HepG2 (cell line): ENCODE data around the gene PPP2R5C. TPM values are rescaled to one million over a fixed set of nuclear protein-coding genes. Genes with fewer than 3 reads are reported as not detected.

Experiments
- ATAC-seq: fragments of 200-7000 bp; cut with Tn5 transposase; 3 replicates; pipeline ENCODE4 v1.9.1; 2020; ENCODE audit warnings: mild to moderate bottlenecking, moderate library complexity
- BruUV-seq: library from RNA; stranded (reverse); fragments of 400-500 nt; replicated peaks from 2 replicates; lab custom pipeline; 2021; lab: Mats Ljungman, UMichigan
- CTCF ChIA-PET: fragments of 300-600 bp; formaldehyde crosslinking; extraction: SDS; loops from one replicate; lab custom pipeline; 2021; ENCODE audit warnings: low total read pairs, inconsistent platforms, low intra/inter-chr PET ratio; lab: Yijun Ruan, JAX
- POLR2A ChIA-PET: fragments of 350-600 bp; sonication (Branson Sonifier 250); formaldehyde crosslinking; loops from one replicate; lab custom pipeline; 2020; ENCODE audit warnings: antibody characterized with exemption, inconsistent platforms; lab: Yijun Ruan, JAX
- DNase-seq: peaks from one replicate; pipeline ENCODE4 v3.0.0-alpha.2; 2015; ENCODE audit warnings: low spot score
- FAIRE-seq: peaks from 3 replicates; lab custom pipeline; 2011; peaks lifted over from hg19 to GRCh38; lab: Jason Lieb, UNC
- H2AFZ ChIP-seq: one replicate; pipeline ENCODE4 v1.6.1; 2011; ENCODE audit warnings: low read length, inconsistent platforms
- H3K27ac ChIP-seq: fragments of 300-600 bp; 3 replicates; pipeline ENCODE4 v1.8.0; 2011; ENCODE audit warnings: mixed run types, mild to moderate bottlenecking, mixed read lengths, low read length, inconsistent platforms; ENCODE audit not compliant: insufficient read depth; ENCODE audit errors: extremely low read length
- H3K27me3 ChIP-seq, 2 experiments: fragments of 200-600 bp in 1 of 2; 2 replicates in 1 of 2; 3 replicates in 1 of 2; pipeline versions ENCODE4 v1.6.0 to v1.8.0; 2011; ENCODE audit warnings: low read length in 2 of 2, mild to moderate bottlenecking in 2 of 2, moderate library complexity in 2 of 2, inconsistent platforms in 1 of 2; ENCODE audit not compliant: insufficient read depth in 2 of 2, control insufficient read depth in 1 of 2
- H3K36me3 ChIP-seq, 2 experiments: fragments of 200-600 bp in 1 of 2; replicated peaks in 1 of 2; 2 replicates in 1 of 2; 3 replicates in 1 of 2; pipeline versions ENCODE4 v1.5.1 to v1.8.0; 2011; ENCODE audit warnings: low read length in 2 of 2, inconsistent platforms in 1 of 2; ENCODE audit not compliant: insufficient read depth in 2 of 2, control insufficient read depth in 1 of 2
- H3K4me1 ChIP-seq: 2 replicates; pipeline ENCODE4 v1.5.1; 2012; ENCODE audit warnings: low read length, inconsistent platforms; ENCODE audit not compliant: insufficient read depth
- H3K4me2 ChIP-seq: 2 replicates; pipeline ENCODE4 v1.6.0; 2011; ENCODE audit warnings: low read depth, low read length, inconsistent platforms
- H3K4me3 ChIP-seq, 3 experiments: fragments of 200-600 bp in 1 of 3; sonication (generic), shearing (Covaris generic) in 1 of 3; replicated peaks in 1 of 3; 2 replicates each; pipeline ENCODE4 v1.5.1; 2011 to 2016; ENCODE audit warnings: low read length in 3 of 3, inconsistent platforms in 2 of 3, low read depth in 2 of 3, mild to moderate bottlenecking in 2 of 3, control low read depth in 1 of 3, mixed read lengths in 1 of 3; ENCODE audit not compliant: insufficient read depth in 1 of 3
- H3K79me2 ChIP-seq: one replicate; pipeline ENCODE4 v1.6.1; 2011; ENCODE audit warnings: low read length, inconsistent platforms; ENCODE audit not compliant: insufficient read depth
- H3K9ac ChIP-seq: 2 replicates; pipeline ENCODE4 v1.6.0; 2011; ENCODE audit warnings: mild to moderate bottlenecking, low read depth, low read length, inconsistent platforms; ENCODE audit not compliant: insufficient read depth
- H3K9me3 ChIP-seq: 2 replicates; pipeline ENCODE4 v1.5.1; 2012; ENCODE audit warnings: mild to moderate bottlenecking, low read length
- H4K20me1 ChIP-seq: 2 replicates; pipeline ENCODE4 v1.6.0; 2011; ENCODE audit warnings: inconsistent platforms, mild to moderate bottlenecking, low read length, moderate library complexity; ENCODE audit not compliant: insufficient read depth
- ARNTL ChIP-seq: sonication (generic); formaldehyde crosslinking; IDR thresholded peaks from 2 replicates; pipeline ENCODE4 v1.4.0; 2020; ENCODE audit warnings: mild to moderate bottlenecking, missing genetic modification reagents
- FOXJ3 ChIP-seq: sonication (generic); formaldehyde crosslinking; IDR thresholded peaks from 2 replicates; pipeline ENCODE4 v1.4.0; 2020; ENCODE audit warnings: missing genetic modification reagents, mild to moderate bottlenecking, borderline replicate concordance
- HDAC1 ChIP-seq: sonication (generic); formaldehyde crosslinking; IDR thresholded peaks from 2 replicates; pipeline ENCODE4 v1.5.1; 2020; ENCODE audit warnings: mild to moderate bottlenecking, missing genetic modification reagents
- HIVEP1 ChIP-seq: sonication (generic); formaldehyde crosslinking; IDR thresholded peaks from 2 replicates; pipeline ENCODE4 v1.4.0; 2020; ENCODE audit warnings: mild to moderate bottlenecking, missing genetic modification reagents
- KAT2B ChIP-seq: fragments of 150-350 bp; IDR thresholded peaks from 2 replicates; pipeline ENCODE4 v1.6.1; 2014; ENCODE audit warnings: low read depth, low read length, borderline replicate concordance
- MTERF4 ChIP-seq: sonication (generic); formaldehyde crosslinking; IDR thresholded peaks from 2 replicates; pipeline ENCODE4 v1.8.0; 2023; ENCODE audit warnings: mild to moderate bottlenecking, missing genetic modification reagents
- ZFP36 ChIP-seq: fragments of 150-350 bp; IDR thresholded peaks from 2 replicates; pipeline ENCODE4 v1.6.1; 2018; ENCODE audit warnings: borderline replicate concordance, low read length, low read depth; ENCODE audit not compliant: partially characterized antibody
- ZNF367 ChIP-seq: sonication (generic); formaldehyde crosslinking; IDR thresholded peaks from 2 replicates; pipeline ENCODE4 v1.4.0; 2020; ENCODE audit warnings: missing genetic modification reagents, borderline replicate concordance
- ZNF550 ChIP-seq: sonication (generic); formaldehyde crosslinking; IDR thresholded peaks from 2 replicates; pipeline ENCODE4 v1.4.0; 2020; ENCODE audit warnings: mild to moderate bottlenecking, missing genetic modification reagents, borderline replicate concordance
- ZNF777 ChIP-seq: sonication (generic); formaldehyde crosslinking; IDR thresholded peaks from 2 replicates; pipeline ENCODE4 v1.4.0; 2020; ENCODE audit warnings: missing genetic modification reagents
- WGBS: methylation state at CpG from one replicate; pipeline ENCODE4 v1.1.6; 2017; ENCODE audit warnings: low lambda C conversion rate; 5-methylcytosine and 5-hydroxymethylcytosine counted together
- in situ Hi-C: cut with HindIII; loops from 2 replicates; pipeline ENCODE4 v1.10.0; 2017; ENCODE audit warnings: low pct_unique_long_range_greater_than_20kb; ENCODE audit not compliant: extremely low pct_ligation_motif_present
- intact Hi-C: fragments of 100-400 bp; cut with micrococcal nuclease; formaldehyde crosslinking; loops from one replicate; pipeline ENCODE4 v1.10.0; 2022; ENCODE audit not compliant: unreplicated experiment
- polyA plus RNA-seq, 8 experiments: library from polyadenylated mRNA; depleted of rRNA in 3 of 8; stranded (reverse) in 7 of 8; unstranded in 1 of 8; fragments of >200 nt; fragmentation: Illumina TruSeq in 4 of 8; extraction: Trizol in 4 of 8; gene quantifications; 2 replicates each; pipeline versions ENCODE4 v1.2.1 to v1.2.3, GENCODE V29; 2011 to 2016; ENCODE audit warnings: low read depth in 4 of 8, missing spikeins in 1 of 8, mixed read lengths in 1 of 8; ENCODE audit not compliant: insufficient read depth in 1 of 8
- total RNA-seq, 5 experiments: library from RNA; depleted of rRNA; stranded (reverse); fragments of >200 nt; fragmentation: Illumina TruSeq; extraction: Trizol; gene quantifications; 2 replicates each; pipeline ENCODE4 v1.2.3, GENCODE V29; 2016; ENCODE audit warnings: low read depth in 1 of 5
- TF ChIP-seq, protein P1 (sequence below): sonication (generic); formaldehyde crosslinking; IDR thresholded peaks from 2 replicates; pipeline ENCODE4 v1.9.0; 2021; ENCODE audit warnings: missing genetic modification reagents, borderline replicate concordance
- TF ChIP-seq, protein P2 (sequence below): sonication (generic); formaldehyde crosslinking; IDR thresholded peaks from 2 replicates; pipeline ENCODE4 v1.5.0; 2020; ENCODE audit warnings: mild to moderate bottlenecking, missing genetic modification reagents
- TF ChIP-seq, protein P3 (sequence below): sonication (generic); formaldehyde crosslinking; IDR thresholded peaks from 2 replicates; pipeline ENCODE4 v1.4.0; 2020; ENCODE audit warnings: missing genetic modification reagents, borderline replicate concordance

PPP2R5C gene
- total and polyA plus RNA-seq, 2 of the 13 experiments (the other 11 are each of a cell fraction or from before 2014, with no cell fraction given) = 74.3 to 78.5 TPM

DNA sequence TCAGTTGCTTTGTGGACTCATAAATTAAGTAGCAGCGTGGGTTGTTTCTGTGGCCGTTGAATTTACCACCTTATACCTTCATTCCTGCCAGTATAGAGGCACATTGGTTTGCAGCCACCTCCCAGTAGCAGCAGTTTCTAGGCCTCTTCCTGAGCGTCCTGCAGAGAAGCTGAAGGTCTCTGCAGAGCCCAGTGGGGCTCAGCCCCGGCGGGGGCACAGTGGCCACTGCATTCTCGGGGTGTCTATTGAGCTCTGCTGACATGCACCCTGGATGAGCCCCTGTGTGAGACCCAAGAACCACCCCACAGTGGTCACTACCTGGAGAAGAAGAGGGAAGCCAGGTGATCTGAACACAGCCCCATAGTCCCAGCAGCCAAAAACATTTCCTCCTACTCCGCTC lies 145.1 kb downstream of the PPP2R5C start:
- no peak overlapping the region for H3K4me2 ChIP-seq
- FAIRE-seq (no peak), ATAC-seq (no peak), DNase-seq (no peak)
- ChIA-PET CTCF (no interaction called here), POLR2A (no interaction called here)
- H2AFZ ChIP-seq = no peak overlapping the region
- no peak overlapping the region for H3K4me3 ChIP-seq
- no peaks in the 10 kb centered on the region for H3K4me1 ChIP-seq
- H3K79me2 ChIP-seq = no peaks in the 10 kb centered on the region
- intact Hi-C loops (no loop called here), in situ Hi-C loops (no loop called here)
- no peak overlapping the region for H3K9ac ChIP-seq
- 95% methylated on average over 7 of the region's 7 CpGs for WGBS
- H4K20me1 ChIP-seq = no peaks in the 10 kb centered on the region
- no peaks in the 10 kb centered on the region for H3K27me3 ChIP-seq
- H3K27ac ChIP-seq = no peak overlapping the region
- H3K9me3 ChIP-seq = no peaks in the 10 kb centered on the region
- H3K36me3 ChIP-seq = peaks cover 21 to 58% of the 10 kb centered on the region in 2 experiments
- BruUV-seq = no TSS peak
- TF ChIP-seq ZNF777 (CRISPR knock-in tag) (no peak), ZNF367 (CRISPR knock-in tag) (no peak), HIVEP1 (CRISPR knock-in tag) (no peak), ZNF550 (CRISPR knock-in tag) (no peak), FOXJ3 (no peak), KAT2B (no peak), MTERF4 (CRISPR knock-in tag) (no peak), HDAC1 (CRISPR knock-in tag) (no peak), ARNTL (CRISPR knock-in tag) (no peak), ZFP36 (no peak)
- TF ChIP-seq, protein P1, sequence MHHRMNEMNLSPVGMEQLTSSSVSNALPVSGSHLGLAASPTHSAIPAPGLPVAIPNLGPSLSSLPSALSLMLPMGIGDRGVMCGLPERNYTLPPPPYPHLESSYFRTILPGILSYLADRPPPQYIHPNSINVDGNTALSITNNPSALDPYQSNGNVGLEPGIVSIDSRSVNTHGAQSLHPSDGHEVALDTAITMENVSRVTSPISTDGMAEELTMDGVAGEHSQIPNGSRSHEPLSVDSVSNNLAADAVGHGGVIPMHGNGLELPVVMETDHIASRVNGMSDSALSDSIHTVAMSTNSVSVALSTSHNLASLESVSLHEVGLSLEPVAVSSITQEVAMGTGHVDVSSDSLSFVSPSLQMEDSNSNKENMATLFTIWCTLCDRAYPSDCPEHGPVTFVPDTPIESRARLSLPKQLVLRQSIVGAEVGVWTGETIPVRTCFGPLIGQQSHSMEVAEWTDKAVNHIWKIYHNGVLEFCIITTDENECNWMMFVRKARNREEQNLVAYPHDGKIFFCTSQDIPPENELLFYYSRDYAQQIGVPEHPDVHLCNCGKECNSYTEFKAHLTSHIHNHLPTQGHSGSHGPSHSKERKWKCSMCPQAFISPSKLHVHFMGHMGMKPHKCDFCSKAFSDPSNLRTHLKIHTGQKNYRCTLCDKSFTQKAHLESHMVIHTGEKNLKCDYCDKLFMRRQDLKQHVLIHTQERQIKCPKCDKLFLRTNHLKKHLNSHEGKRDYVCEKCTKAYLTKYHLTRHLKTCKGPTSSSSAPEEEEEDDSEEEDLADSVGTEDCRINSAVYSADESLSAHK (CRISPR knock-in tag) = no peak
- TF ChIP-seq, protein P2, sequence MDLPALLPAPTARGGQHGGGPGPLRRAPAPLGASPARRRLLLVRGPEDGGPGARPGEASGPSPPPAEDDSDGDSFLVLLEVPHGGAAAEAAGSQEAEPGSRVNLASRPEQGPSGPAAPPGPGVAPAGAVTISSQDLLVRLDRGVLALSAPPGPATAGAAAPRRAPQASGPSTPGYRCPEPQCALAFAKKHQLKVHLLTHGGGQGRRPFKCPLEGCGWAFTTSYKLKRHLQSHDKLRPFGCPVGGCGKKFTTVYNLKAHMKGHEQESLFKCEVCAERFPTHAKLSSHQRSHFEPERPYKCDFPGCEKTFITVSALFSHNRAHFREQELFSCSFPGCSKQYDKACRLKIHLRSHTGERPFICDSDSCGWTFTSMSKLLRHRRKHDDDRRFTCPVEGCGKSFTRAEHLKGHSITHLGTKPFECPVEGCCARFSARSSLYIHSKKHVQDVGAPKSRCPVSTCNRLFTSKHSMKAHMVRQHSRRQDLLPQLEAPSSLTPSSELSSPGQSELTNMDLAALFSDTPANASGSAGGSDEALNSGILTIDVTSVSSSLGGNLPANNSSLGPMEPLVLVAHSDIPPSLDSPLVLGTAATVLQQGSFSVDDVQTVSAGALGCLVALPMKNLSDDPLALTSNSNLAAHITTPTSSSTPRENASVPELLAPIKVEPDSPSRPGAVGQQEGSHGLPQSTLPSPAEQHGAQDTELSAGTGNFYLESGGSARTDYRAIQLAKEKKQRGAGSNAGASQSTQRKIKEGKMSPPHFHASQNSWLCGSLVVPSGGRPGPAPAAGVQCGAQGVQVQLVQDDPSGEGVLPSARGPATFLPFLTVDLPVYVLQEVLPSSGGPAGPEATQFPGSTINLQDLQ (CRISPR knock-in tag) = no peak
- TF ChIP-seq, protein P3, sequence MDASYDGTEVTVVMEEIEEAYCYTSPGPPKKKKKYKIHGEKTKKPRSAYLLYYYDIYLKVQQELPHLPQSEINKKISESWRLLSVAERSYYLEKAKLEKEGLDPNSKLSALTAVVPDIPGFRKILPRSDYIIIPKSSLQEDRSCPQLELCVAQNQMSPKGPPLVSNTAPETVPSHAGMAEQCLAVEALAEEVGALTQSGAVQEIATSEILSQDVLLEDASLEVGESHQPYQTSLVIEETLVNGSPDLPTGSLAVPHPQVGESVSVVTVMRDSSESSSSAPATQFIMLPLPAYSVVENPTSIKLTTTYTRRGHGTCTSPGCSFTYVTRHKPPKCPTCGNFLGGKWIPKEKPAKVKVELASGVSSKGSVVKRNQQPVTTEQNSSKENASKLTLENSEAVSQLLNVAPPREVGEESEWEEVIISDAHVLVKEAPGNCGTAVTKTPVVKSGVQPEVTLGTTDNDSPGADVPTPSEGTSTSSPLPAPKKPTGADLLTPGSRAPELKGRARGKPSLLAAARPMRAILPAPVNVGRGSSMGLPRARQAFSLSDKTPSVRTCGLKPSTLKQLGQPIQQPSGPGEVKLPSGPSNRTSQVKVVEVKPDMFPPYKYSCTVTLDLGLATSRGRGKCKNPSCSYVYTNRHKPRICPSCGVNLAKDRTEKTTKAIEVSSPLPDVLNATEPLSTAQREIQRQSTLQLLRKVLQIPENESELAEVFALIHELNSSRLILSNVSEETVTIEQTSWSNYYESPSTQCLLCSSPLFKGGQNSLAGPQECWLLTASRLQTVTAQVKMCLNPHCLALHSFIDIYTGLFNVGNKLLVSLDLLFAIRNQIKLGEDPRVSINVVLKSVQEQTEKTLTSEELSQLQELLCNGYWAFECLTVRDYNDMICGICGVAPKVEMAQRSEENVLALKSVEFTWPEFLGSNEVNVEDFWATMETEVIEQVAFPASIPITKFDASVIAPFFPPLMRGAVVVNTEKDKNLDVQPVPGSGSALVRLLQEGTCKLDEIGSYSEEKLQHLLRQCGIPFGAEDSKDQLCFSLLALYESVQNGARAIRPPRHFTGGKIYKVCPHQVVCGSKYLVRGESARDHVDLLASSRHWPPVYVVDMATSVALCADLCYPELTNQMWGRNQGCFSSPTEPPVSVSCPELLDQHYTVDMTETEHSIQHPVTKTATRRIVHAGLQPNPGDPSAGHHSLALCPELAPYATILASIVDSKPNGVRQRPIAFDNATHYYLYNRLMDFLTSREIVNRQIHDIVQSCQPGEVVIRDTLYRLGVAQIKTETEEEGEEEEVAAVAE (CRISPR knock-in tag) = no peak
